ENCODE results near the gene MPP2. TPM values are rescaled to one million over a fixed set of nuclear protein-coding genes. Genes with fewer than 3 reads are reported as not detected.
A peak's percentile ranks its signal among the peaks of the same experiment; 100 is the strongest.

The MPP2 gene
- total and polyA plus RNA-seq, 2 of the 13 experiments (the other 11 are each of a cell fraction or from before 2014, with no cell fraction given), result 0.20 to 1.7 TPM

- TF ChIP-seq AKNA (CRISPR knock-in tag; IDR thresholded peaks at IDR 0.05; ENCODE audit: borderline replicate concordance) (no peak), THAP7 (CRISPR knock-in tag; IDR thresholded peaks at IDR 0.05) (no peak), ZNF841 (CRISPR knock-in tag; IDR thresholded peaks at IDR 0.05; ENCODE audit: borderline replicate concordance) (no peak), LRRFIP1 (CRISPR knock-in tag; conservative IDR thresholded peaks at IDR 0.05) (no peak), PAX8 (CRISPR knock-in tag; IDR thresholded peaks at IDR 0.05; ENCODE audit: borderline replicate concordance) (no peak), FOXA3 (CRISPR knock-in tag; IDR thresholded peaks at IDR 0.05) (no peak), CCAR2 (optimal IDR thresholded peaks at IDR 0.05; ENCODE audit: low read depth, low read length) (no peak), CHD2 (IDR thresholded peaks at IDR 0.05; ENCODE audit: low read depth, low read length) (no peak), SKI (IDR thresholded peaks at IDR 0.05; ENCODE audit: partially characterized antibody) (peak; percentile 82)
- TF ChIP-seq, protein P1, sequence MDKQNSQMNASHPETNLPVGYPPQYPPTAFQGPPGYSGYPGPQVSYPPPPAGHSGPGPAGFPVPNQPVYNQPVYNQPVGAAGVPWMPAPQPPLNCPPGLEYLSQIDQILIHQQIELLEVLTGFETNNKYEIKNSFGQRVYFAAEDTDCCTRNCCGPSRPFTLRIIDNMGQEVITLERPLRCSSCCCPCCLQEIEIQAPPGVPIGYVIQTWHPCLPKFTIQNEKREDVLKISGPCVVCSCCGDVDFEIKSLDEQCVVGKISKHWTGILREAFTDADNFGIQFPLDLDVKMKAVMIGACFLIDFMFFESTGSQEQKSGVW (CRISPR knock-in tag; IDR thresholded peaks at IDR 0.05; ENCODE audit: borderline replicate concordance), result no peak
- TF ChIP-seq, protein P2, sequence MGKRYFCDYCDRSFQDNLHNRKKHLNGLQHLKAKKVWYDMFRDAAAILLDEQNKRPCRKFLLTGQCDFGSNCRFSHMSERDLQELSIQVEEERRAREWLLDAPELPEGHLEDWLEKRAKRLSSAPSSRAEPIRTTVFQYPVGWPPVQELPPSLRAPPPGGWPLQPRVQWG (CRISPR knock-in tag; IDR thresholded peaks at IDR 0.05; ENCODE audit: borderline replicate concordance, low read depth), result no peak
- TF ChIP-seq, protein P3, sequence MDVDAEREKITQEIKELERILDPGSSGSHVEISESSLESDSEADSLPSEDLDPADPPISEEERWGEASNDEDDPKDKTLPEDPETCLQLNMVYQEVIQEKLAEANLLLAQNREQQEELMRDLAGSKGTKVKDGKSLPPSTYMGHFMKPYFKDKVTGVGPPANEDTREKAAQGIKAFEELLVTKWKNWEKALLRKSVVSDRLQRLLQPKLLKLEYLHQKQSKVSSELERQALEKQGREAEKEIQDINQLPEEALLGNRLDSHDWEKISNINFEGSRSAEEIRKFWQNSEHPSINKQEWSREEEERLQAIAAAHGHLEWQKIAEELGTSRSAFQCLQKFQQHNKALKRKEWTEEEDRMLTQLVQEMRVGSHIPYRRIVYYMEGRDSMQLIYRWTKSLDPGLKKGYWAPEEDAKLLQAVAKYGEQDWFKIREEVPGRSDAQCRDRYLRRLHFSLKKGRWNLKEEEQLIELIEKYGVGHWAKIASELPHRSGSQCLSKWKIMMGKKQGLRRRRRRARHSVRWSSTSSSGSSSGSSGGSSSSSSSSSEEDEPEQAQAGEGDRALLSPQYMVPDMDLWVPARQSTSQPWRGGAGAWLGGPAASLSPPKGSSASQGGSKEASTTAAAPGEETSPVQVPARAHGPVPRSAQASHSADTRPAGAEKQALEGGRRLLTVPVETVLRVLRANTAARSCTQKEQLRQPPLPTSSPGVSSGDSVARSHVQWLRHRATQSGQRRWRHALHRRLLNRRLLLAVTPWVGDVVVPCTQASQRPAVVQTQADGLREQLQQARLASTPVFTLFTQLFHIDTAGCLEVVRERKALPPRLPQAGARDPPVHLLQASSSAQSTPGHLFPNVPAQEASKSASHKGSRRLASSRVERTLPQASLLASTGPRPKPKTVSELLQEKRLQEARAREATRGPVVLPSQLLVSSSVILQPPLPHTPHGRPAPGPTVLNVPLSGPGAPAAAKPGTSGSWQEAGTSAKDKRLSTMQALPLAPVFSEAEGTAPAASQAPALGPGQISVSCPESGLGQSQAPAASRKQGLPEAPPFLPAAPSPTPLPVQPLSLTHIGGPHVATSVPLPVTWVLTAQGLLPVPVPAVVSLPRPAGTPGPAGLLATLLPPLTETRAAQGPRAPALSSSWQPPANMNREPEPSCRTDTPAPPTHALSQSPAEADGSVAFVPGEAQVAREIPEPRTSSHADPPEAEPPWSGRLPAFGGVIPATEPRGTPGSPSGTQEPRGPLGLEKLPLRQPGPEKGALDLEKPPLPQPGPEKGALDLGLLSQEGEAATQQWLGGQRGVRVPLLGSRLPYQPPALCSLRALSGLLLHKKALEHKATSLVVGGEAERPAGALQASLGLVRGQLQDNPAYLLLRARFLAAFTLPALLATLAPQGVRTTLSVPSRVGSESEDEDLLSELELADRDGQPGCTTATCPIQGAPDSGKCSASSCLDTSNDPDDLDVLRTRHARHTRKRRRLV (CRISPR knock-in tag; IDR thresholded peaks at IDR 0.05), result no peak
Measured at GRCh38 chr17:43931062-43931571, 23.8 kb upstream of the MPP2 start (continued).

All from HepG2 (cell line).